NCI-H128 (cell line): ENCODE measurements around the gene ADGRF4.

Experiments
- DNase-seq: peaks from one replicate; lab custom pipeline; 2025; ENCODE audit not compliant: unreplicated experiment; lab: John Stamatoyannopoulos, UW

The ADGRF4 gene

DNA sequence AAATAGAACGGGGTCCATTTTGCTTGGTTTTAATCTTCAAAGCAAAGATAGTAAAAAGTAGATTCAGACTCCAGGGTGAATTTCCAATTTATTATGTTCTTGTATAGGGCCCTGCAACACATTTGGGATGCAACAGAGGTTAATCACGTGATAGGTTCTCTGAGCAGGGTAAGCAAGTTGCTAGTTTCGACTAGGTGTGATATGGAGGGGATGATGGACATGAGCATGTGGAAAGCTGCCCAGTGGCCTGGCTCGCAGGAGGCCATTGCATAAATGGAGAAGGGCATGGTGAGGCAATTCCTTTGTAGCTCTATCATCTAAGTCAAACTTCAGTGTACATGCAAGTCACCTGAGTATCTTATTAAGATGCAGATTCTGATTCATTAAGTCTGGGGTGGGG is 17.7 kb upstream of the ADGRF4 start:
- no peak for DNase-seq

DNA sequence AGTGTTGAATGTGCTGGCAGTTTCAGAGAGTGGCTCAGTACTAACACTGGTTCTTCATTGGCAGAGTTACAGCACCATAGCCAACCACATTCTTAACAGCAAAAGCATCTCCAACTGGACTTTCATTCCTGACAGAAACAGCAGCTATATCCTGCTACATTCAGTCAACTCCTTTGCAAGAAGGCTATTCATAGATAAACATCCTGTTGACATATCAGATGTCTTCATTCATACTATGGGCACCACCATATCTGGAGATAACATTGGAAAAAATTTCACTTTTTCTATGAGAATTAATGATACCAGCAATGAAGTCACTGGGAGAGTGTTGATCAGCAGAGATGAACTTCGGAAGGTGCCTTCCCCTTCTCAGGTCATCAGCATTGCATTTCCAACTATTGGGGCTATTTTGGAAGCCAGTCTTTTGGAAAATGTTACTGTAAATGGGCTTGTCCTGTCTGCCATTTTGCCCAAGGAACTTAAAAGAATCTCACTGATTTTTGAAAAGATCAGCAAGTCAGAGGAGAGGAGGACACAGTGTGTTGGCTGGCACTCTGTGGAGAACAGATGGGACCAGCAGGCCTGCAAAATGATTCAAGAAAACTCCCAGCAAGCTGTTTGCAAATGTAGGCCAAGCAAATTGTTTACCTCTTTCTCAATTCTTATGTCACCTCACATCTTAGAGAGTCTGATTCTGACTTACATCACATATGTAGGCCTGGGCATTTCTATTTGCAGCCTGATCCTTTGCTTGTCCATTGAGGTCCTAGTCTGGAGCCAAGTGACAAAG is 17.0 kb upstream of the ADGRF4 start:
- no peak for DNase-seq

DNA sequence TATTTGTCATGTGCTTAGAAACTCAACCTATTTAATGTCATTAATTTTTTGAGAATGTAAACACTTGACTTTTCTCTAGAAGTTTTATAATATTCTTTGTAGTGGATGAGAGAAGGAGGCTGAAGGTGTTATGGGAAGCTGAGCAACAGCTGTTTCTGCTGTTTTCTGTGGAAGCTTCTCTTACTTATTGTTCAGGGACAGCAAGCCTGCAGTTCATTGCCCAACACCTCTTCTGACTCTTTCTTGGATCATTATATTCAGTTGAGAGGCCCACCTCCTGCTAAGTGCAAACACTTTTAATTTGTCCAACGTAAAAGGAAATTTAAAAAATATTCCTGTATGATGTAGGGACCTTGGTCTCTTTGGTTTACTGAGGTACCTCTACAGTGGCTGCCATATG is 12.0 kb upstream of the ADGRF4 start:
- DNase-seq: no peak

DNA sequence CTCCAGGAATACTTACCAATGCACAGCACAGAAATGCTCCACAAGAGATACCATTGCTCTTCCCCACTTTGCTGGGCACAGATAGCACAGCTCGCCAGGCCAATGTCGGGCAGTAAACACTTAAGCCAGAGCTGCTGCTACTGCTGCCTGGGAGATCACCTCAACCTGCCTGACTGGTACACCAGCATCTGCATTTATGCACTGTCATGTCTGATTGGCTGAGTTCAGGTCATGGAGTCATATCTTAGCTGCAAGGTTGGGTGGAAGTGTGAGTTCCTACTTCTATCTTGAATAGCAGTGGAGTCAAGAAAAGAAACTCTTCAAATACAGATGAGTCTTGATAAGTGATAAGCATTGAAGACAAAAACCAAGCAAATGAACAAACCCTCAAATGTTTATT is 10.9 kb upstream of the ADGRF4 start:
- DNase-seq: no peak

DNA sequence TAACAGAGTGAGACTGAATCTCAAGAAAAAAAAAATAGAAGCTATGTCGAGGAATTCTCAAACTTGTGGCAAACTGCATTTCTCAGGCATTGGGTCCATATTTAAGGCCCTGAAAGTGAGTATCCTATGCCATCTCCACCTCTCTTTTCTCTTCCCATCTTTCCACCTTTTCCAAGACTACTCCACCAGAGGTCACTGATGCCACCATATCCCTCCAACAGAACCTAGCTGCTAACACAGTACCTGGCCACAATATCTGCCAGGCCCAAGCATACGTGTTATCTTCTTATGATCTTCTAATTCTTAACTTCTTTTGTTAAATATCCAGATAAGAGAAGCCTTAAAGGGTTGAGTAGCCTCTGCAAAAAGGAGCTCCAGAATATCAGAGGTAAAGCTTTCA is 8.2 kb upstream of the ADGRF4 start:
- DNase-seq: no peak

DNA sequence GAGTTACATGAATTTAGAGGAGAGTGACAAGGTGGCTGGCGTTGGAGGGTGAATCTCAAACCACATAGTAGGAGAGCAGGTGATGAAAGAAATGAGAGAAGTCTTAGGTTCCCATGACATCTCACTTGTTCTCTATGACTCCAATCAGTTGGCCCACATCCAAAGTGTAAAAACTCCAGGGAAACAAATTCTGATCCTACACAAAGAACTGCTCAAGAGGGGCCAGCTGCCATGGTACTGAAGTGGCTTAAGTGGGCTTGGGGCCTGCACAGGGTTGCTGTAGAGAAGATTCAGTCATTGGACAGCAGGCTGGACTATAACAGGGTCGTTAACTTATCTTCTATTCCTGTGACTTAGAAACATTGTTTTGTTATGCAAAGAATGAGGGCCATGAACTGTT is 7.6 kb upstream of the ADGRF4 start:
- no peak for DNase-seq

DNA sequence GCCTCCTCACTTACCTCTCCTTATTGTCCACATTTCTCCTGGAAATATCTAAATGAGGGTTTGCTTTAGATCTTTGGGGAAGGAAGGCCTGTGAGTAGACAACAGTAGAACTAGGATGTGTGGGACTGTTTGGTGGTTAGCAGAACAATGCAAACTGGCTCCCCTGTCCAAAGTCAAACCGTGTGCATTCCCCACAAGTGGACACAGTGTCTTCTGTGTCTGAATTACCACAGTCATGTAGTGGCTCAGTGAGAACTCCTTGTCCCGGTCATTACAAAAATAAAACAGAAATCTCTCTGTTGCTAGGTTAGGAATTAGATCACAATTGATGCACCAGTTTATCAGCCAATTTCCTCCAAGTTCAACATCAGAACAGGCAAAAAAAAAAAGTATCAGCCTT is 455 bp upstream of the ADGRF4 start:
- DNase-seq: no peak

DNA sequence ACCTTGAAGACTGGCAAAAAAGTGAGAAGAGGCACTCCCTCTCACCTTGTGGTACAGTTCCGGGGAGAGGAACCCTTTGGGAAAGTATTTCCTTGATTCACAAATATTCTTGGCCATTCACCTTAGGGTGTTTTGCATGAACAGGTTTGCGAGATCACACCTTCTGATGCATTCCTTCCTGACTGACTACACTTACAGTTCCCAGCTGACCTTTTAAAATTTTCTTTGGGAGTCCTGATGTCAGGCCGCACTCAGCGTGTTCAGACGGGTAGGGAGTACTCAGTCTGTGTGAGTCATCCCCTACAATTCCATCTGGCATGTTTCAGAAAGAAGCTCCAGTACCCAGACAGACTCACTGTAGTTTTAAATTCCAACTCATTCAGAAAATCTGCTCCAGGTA is 1.7 kb downstream of the ADGRF4 start:
- no peak for DNase-seq

DNA sequence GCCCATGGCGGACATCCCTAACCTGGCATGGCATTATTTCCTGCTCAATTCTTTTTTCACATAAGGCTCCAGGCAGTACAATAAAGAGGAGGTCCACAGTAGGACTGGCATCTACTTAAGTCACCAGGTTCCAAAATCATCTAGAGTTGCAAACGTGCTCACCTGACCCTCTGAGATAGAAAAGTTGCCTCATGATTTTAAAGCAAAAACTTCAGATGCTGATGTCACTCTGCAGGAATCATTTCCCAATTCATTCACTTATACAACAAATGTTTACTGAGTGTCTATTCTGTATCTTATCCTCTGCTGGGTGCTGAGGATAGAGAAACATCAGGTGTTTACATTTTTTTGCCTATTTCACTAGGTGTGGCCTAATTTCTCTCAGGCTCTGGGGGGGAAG is 2.2 kb downstream of the ADGRF4 start:
- DNase-seq: no peak

DNA sequence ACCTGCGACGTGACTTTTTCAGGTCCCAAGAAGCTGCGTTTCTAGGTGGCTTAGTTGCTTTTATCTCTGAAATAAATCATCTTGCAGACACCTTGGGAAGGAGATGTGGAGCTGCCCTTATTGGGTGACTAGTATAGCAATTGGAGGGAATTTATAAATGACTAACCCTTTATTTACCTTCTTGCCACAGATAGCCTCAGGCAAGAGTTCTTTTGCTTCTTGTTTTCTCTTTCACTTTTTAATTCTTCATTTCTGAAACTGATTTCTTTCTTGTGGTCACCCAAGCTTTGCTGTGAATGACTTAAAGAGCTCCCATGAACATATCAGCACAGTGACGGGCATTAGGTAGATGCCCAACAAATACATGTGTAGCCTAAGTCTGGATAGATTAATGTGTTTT is 3.0 kb downstream of the ADGRF4 start:
- DNase-seq: no peak

DNA sequence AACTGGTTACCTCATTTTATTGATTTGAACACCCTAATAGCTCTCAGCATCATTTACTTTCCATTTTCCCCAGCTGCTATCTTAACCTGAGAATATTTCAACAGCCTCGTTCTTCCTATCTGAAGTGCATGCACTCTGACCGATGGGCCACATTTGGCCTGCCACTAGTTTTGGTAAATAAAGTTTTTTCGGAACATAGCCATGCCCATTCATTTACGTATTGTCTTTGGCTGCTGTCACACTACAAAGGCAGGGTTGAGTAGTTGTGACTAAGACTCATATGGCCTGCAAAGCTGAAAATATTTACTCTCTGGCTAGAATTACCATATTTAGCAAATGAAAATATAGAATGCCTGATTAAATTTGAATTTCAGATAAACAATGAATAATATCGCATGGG is 10.8 kb downstream of the ADGRF4 start:
- DNase-seq: no peak

DNA sequence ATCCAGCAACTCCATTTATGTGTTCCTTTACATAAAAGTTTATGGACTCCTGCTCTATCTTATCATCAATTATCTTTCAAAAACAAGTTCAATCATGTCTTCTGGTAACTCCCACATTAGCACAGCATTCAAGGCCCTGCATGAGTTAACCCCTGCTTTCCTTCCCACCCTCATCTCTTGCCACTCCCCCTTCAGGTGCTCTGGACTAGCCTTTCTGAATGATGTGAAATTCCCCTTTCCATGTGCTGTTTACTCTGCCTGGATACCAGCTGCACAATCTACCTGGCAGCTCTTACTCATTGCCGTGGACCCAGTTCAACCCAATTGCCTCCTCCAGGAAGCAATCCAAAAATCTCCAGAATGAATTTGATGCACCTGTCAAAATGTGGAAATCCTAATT is 11.9 kb downstream of the ADGRF4 start:
- DNase-seq: no peak

DNA sequence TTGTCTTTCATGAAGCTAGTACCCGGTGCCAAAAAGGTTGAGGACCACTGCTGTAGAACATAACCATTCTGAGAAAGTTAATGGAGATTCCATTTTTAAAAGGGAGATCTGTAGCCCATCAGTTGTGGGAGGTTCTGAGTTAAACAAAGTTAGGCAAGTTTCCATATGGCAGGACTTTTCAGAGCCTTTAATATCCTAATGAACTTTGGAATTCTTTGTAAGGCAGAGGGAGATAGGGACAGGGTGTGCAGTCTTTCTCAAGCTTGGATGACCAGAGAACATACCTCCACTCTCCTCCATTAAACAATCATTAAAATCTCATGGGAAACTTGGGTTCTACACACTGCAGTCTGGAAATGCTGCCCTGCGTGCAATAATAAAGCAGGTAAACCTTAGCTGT is 14.8 kb downstream of the ADGRF4 start:
- DNase-seq: no peak

DNA sequence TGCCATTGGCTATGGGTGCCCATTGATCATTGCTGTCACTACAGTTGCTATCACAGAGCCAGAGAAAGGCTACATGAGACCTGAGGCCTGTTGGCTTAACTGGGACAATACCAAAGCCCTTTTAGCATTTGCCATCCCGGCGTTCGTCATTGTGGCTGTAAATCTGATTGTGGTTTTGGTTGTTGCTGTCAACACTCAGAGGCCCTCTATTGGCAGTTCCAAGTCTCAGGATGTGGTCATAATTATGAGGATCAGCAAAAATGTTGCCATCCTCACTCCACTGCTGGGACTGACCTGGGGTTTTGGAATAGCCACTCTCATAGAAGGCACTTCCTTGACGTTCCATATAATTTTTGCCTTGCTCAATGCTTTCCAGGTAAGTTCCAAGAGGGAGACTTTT is 16.4 kb downstream of the ADGRF4 start:
- no peak for DNase-seq

DNA sequence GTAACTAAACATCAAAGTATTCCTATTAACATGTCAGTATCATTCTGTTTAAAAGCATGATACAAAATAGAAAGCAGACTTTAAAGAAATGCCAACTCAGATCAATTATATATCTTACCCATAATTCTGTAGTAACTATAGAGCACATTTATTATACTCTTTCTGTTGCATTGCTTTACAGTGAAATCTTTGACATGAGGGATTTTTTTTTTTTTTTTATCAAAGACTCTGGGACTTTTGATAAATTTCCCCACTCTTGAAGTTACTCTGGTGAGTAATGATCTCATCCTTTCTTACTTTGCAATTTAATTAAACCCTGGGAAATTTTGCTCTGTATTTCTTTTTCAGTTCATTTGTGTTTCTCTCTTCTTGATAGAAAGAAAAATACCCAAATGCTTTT is 17.4 kb downstream of the ADGRF4 start:
- DNase-seq: no peak

DNA sequence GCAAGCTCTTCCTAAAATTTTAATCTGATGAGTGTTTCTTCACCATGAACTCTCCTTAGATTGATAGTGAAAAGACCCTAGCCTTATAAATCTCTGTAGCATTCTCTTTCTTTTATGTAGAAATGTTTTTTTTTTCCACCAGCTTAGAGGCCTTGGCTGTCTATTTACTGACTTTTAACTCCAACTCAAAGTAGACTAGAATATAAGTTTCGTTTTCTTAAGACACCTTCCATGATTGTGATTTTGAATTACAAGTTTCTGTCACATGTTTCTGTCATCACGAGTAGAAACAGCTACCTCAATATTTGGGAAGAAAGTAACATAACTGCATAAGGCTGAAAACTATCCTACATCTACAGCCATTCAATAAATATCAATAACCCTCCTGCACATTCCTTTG is 17.8 kb downstream of the ADGRF4 start:
- DNase-seq: no peak

DNA sequence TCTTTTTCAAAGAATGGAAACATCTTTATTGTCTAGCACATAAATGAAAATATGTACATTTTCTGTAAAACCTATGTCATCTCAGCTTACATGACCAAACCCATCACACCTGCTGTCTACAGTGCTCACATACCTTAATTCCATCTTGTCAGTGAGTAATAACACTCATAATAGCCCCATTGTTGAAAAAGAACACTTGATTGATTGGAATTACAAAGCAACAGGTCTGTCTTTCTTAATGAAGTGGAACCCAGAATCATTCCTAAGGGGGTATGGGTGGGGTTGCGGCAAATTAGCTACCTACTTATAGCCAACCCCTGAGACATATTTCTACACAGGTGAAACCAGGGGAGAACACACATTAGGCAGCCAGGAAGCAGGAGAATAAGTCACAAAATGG is 20.2 kb downstream of the ADGRF4 start:
- no peak for DNase-seq

DNA sequence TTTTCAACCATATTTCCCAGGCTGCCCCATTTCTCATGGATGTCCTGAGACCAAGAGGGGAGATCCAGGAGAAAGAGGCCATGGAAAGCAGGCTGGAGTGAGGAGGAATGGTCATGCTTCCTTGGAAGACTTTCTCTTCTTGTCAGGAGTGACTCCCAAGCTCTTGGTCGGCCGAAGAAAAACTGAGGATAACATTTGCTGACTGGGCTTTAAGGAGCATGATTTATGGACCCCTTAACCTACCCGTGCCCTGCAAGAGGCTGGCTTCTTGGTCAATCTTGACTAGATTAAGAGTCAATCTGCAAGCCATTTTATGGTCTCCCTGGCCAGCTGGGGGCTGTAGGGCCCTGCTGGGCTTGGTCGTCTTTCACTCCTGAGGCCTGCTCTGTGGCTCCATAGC is 22.8 kb downstream of the ADGRF4 start:
- no peak for DNase-seq

DNA sequence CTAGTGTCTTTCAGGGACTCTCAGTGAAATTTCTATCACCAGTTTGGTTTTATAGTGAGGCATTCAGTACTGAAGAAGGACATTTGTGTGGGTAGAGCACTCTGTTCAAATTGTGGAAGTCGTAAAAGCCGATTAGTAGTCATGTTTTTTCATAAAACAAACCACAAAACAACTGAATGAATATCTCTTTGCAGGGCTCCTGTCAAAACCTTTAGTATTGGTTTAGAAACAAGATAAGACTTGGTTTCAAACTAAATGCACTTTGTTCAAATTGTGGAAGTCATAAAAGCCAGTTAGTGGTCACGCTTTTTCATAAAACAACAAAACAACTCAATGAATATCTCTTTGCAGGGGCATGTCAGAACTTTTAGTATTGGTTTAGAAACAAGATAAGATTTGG is 23.8 kb downstream of the ADGRF4 start:
- DNase-seq: no peak

DNA sequence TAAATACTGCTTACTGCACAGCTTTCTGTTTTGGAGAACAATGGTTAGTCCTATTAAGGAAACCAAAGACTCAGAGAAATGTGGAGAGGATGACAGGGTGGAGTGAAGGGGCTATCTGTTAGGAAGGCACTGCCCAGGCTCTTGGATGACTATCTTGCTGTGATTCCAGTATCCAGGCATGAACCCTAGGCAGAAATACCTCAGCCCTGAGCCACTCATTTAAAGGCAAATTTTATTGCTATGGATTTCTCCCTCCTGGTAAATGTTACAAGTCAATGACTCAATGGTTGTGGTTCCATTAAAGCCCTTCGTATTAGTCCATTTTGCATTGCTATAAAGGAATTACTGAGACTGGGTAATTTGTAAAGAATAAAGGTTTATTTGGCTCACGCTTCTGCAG is 25.9 kb downstream of the ADGRF4 start:
- DNase-seq: no peak

DNA sequence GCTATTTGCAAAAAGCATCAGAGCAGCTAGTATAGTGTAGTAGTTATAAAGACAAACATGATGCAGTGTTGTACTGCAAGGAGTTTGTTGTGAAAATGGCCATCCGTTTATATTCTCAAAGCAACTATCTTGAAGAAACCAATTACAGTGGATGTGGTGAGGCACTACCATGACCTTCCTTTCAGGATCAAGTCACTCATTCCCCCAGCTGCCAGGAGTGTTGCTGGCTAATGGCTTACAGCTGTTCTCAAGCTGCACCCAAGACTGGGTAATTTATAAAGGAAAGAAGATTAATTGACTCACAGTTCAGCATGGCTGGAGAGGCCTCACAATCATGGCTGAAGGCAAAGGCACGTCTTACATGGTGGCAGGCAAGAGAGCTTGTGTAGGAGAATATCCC is 29.0 kb downstream of the ADGRF4 start:
- DNase-seq: no peak

DNA sequence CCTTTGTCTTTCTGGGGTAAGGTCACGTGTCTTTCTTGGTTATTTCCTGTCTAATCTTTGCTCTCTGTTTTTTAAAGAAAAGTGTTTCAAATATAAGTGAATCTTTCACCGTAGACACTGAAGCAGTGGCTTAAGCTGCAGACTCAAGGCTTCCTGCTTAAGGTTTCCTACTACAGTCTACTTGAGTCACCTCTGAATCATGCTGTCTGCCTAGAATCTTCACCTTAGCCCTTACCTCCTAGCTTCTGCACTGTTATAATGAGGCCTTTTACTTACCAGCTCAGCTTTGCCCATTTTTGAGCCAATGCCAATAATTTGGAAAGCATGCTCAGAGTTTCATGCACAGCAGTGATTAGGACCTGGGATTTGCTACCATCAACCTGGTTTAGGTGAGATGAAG is 30.6 kb downstream of the ADGRF4 start:
- DNase-seq: no peak

DNA sequence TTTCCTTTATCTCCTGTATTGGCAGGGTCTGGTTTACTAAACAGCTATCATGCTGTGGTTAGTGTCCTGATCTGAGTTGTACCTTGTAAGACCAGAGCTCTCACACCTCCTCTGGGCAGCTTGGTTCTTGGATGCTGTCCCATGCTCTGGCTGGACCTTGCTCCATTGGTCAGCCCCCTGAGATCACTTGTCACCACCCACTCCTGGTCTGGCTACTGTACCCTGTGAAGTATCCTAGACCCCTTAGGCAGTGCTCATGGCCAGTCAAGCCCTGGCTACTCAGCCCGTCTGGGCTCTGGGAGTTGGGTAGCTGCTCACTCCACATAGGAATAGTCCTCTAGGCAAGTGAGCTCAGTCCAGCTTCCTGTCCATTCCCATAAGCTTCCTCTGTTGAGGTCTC is 31.1 kb downstream of the ADGRF4 start:
- no peak for DNase-seq
